Iris pigment epithelial cell (primary cell): ENCODE data around the gene G2E3.
"Not testable (repeated sequence)": the region's sequence is repeated elsewhere in the genome, so short reads cannot be mapped to it uniquely, and the experiment has no call there.

Experiments
- DNase-seq: peaks from one replicate; pipeline ENCODE4 v3.0.0-alpha.2; 2011; ENCODE audit warnings: low read depth

The G2E3 gene

DNA sequence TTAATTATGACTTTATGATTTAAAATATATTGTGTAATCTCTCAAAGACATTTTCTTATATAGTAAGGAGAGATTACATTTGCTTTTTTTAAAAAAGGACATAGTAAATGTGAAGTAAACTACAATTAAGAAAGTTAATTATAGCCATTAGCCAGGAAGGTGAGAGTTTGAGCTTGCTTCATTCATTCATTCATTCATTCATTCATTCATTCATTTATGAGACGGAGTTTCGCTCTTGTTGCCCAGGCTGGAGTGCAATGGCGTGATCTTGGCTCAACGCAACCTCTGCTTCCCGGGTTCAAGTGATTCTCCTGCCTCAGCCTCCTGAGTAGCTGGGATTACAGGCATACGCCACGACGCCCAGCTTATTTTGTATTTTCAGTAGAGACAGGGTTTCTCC, 45.7 kb downstream of the G2E3 start:
- DNase-seq, result not testable (repeated sequence)

DNA sequence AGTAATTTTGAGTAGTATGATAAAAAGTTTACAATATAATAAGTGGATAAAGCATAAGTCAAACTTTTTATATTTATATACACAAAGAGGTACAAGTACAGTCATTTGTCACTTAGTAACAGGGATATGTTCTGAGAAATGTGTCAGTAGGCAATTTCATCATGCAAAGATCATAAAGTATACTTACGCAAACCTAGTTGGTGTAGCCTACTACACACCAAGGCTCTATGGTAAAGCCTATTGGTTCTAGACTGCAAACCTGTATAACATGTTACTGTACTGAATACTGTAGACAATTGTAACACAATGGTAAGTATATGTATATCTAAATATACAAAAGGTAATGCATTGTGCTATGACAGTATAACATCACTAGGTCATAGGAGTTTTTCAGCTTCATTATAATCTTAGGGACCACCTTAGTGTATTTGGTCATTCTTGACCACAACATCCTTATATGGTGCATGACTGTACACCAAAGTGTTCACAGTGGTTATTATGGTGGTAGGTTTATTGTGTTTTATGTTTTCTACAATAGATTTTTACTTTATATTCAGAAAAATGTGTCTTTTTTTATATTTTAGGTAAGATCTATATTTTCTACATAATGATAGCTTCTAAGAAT, 48.3 kb downstream of the G2E3 start:
- DNase-seq, result peak; percentile 38

DNA sequence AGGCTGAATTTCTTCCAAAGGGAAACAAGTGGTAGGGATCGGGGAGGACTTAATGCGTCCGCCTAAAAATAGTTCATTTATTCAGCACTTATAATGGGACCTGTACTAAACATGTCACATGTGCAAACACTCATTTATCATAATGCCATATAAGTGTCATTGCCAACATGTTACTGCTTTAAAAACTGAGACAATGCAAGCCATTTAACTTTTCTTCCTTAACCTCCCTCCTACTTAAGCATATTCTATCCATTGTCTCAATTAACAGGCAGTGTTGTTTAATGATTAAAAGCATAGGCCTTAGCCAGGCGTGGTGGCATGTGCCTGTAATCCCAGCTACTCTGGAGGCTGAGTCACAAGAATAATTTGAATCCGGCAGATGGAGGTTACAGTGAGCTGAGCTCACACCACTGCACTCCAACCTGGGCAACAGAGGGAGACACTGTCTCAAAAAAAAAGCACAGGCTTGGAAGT, 49.6 kb downstream of the G2E3 start:
- peak; percentile 62 for DNase-seq

GRCh38 chr14:30610787-30611343, 51.9 kb downstream of the G2E3 start:
- peak; percentile 88 for DNase-seq

- DNase-seq, result no peak
Measured at GRCh38 chr14:30614155-30614554, 55.2 kb downstream of the G2E3 start.

DNA sequence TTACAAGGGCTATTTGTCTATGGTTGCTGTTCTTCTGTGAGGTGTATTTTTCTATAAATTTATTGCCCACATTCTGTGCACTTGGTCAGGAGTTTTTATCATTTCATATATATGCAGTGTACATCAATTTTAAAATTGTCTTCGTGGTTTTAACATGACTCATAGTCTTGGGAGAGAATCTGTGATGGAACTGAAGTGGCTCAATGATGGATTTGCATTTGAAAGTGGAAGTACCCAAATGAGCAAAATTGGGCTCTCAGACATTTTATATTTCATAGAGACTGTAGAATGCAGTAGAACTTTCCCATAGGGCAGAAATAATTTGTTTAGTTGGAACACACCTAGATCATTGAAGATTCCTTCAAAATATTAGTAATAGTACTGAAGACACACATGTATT, 61.2 kb downstream of the G2E3 start:
- DNase-seq, result peak; percentile 85

DNA sequence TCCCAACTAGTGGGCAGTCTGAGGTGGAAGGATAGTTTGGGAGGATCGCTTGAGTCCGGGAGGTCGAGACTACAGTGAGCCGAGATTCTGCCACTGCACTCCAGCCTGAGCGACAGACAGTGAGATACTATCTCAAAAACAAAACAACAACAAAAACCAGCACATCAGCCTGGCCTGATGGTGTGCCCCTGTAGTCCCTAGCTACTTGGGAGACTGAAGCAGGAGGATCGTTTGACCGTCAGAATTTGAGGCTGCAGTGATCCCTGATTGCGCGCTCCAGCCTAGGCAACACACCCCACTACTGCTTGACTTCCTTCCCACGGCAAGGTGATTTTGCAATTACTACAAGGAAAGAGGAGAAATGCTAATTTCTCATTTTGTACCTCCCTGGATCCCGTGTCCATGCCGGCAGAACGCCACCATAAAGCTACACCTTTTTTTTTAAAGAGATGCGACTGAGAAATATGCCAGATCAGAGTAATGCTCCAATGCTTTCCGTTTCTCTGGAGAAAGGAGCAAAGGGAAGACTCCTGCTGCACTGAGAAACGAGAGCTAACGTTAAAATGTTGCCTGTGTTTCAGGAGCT, 62.5 kb downstream of the G2E3 start:
- peak; percentile 34 for DNase-seq

DNA sequence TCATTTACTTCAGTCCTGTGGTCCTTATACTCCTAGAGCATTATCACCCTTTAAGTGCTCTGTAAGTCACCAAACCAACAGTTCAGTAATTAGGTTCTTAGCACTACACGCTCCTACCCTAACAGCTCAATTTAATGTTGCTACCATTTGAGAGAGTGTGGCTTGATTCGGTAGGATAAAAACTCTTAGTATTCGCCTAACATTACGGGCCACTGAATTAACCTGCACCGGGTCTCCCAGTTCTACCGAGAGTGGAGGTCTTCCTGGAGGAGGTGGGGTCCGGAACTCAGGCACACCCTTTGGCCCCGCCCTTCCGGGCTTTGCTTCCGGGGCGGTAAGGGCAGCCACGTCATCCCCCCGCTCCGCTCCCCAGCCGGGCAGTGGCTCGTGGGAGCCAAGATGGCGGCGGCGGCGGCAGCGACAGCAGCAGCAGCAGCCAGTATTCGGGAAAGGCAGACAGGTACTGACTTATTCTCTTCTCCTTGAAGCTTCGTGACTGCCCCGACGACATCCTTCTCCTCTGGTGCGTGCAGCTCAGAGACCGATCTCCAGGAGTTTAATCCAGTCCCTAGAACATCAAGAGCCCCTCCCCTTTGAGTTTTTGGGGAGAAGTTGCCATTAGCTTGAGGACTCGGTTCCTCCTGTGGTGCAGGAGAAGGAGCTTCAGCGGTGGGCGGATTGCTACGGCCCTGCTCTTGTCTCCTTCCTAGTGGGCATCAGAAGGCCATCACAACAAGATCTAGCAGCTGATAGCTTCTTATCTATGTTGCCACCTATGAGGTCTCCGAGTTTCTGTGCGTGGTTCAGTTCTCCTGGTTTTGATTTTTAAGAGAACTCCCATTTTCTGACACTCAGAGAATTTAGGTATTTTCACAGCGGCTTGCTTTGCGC, 63.2 kb downstream of the G2E3 start, which contains the start of gene SCFD1:
SCFD1 (plus strand) TSS at position 380 of the 891 bp plus-strand sequence; CDS start at position 400, 20 bp downstream.
- peak; percentile 89 for DNase-seq

DNA sequence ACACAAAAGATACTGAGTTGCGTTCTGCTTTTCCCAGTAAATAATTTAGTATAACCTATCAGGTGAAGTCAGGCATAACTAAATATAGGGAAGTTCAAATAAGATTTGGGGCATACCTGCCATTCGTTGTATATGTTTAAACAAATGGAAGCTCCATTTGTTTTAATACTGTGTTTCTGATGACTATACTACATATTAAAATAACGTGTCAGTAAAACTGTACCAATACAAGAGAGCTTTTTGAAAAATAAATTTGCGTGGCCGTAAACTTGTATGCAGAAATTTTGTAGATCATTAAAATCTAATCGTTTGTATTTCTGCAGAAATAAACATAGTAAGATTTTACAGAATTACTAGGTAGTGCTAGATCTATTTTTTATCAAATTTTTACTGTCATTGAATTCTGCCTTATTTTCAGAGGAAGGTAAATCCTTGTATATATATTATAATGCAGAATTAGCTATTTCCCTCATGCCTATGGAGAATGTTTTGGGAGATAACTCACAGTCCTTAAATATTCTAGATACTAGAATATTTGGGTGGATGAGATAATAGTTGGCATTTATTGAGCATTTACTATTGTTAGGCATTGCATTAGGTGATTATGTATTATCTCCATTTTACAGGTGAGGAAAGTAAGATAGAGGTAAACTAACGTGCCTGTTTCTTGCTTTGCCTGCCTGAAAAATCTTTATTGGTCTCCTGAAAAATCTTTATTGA, 64.6 kb downstream of the G2E3 start:
- DNase-seq, result no peak

DNA sequence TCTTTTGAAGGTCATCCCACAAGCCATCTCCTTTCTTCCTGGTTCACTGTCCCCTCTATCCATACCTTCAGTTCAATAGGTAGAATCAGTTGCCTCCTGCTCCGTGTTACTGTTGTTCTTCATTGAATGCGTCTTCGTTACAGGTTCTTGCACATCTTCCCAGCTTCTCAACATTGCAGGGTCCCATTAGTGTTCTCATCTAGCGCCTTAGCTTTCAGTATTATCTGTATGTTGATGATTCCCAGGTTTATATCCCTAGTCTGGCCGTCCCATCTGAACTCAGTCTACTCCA, 65.1 kb downstream of the G2E3 start:
- DNase-seq, result no peak

GRCh38 chr14:30625533-30625932, 66.6 kb downstream of the G2E3 start:
- DNase-seq, result no peak

- DNase-seq, result peak; percentile 48
Measured at GRCh38 chr14:30629432-30629831, 70.5 kb downstream of the G2E3 start.

DNA sequence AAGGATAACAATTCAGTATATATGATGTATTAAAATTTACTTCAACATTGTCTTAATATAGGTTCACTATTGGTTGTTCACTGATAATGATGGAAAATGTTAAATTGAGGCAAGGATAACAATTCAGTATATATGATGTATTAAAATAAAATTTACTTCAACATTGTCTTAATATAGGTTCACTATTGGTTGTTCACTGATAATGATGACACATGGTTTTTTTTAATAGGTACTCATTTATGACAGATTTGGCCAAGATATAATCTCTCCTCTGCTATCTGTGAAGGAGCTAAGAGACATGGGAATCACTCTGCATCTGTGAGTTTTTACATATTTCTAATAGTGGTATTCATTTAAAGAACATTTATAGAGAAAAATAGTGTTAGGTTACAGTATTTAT, 71.3 kb downstream of the G2E3 start:
- DNase-seq, result no peak

GRCh38 chr14:30632730-30633129, 73.8 kb downstream of the G2E3 start:
- DNase-seq, result no peak

DNA sequence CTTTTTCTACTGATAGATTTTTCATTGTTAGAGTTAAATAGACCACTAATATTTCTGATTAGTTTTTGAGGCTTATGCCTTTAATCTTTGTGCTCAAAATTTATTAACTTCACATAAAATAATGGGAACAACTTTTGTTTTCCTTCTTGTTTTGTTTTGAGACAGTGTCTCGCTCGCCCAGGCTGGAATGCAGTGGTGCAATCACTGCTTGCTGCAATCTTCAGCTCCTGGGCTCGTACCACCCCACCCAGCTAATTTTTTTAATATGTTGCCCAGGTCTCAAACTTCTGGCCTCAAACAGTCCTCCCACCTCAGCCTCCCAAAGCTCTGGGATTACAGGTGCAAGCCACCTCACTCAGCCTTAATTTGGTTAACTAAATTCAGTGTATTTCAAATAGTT, 80.0 kb downstream of the G2E3 start:
- peak; percentile 65 for DNase-seq

GRCh38 chr14:30641207-30641606, 82.2 kb downstream of the G2E3 start:
- no peak for DNase-seq

DNA sequence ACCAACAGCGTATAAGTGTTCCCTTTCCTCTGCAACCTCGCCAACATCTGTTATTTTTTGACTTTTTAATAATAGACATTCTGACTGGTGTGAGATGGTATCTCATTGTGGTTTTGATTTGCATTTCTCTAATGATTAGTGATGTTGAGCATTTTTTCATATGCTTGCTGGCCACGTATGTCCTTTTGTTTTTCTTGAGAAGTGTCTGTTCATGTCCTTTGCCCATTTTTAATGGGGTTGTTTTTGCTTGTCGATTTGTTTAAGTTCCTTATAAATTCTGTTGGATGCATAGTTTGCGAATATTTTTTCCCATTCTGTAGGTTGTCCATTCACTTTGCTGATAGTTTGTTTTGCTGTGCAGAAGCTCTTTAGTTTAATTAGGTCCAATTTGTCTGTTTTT, 85.5 kb downstream of the G2E3 start:
- DNase-seq, result not testable (repeated sequence)

- no peak for DNase-seq
Measured at GRCh38 chr14:30645600-30645999, 86.6 kb downstream of the G2E3 start.

- DNase-seq, result no peak
Measured at GRCh38 chr14:30648471-30648870, 89.5 kb downstream of the G2E3 start.

DNA sequence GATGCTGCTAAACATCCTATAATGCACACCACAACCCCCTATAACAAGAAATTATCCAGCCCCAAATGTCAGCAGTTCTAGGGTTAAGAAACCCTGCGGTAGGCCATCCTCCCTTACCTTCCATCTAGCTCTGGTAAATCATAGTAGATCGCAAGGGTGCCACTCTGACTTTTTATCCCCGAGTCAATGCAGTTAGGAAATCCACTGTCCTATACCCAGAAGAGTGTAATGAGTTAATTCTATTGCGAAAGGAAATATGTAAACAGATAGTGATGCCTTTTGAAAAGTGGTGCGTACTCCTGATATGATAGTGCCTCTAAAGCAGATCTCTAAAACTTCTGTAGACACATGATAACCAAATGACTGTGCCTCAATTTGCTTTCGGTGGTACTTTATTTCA, 93.0 kb downstream of the G2E3 start:
- no peak for DNase-seq

DNA sequence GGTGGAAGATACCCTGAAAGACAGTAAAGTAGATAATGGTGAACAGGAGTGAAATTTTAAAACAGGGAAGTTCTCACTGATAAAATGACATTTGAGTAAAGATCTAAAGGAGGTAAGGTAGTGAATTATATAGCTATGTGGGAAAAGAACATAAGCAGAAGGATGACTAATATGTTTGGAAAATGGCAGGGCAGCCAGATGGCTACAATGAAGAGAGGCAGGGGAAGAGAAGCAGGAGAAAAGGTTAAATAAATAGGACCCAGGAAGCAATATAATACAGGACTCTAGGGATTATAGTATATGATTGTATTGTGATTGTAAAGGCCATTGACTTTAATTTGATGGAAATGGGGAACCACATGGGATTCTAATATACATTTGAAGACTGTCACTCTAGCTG, 96.2 kb downstream of the G2E3 start:
- DNase-seq, result peak; percentile 44

DNA sequence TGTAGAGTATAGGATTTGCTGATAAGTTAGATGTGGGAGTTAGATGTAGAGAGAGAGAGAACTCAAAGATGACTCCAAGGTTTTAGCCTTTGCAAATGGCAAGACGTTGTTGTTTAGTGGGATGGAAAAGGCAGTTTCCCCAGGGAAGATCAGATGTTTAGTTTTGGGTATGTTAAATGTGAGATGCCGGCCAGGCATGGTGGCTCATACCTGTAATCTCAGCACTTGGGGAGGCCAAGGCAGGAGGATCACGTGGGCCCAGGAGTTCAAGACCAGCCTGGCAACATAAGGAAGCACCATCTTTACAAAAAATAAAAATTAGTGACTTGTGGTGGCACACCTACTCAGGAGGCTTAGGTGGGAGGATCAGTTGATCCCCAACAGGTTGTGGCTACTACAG, 96.7 kb downstream of the G2E3 start:
- DNase-seq, result no peak
